HG03064 (cell line): ENCODE data around the gene EFHC1.

Source experiments
- ATAC-seq: cut with Tn5 transposase; IDR thresholded peaks from one replicate; pipeline ENCODE4 v1.9.1; 2021; ENCODE audit warnings: low read depth; ENCODE audit not compliant: unreplicated experiment

Gene EFHC1

DNA sequence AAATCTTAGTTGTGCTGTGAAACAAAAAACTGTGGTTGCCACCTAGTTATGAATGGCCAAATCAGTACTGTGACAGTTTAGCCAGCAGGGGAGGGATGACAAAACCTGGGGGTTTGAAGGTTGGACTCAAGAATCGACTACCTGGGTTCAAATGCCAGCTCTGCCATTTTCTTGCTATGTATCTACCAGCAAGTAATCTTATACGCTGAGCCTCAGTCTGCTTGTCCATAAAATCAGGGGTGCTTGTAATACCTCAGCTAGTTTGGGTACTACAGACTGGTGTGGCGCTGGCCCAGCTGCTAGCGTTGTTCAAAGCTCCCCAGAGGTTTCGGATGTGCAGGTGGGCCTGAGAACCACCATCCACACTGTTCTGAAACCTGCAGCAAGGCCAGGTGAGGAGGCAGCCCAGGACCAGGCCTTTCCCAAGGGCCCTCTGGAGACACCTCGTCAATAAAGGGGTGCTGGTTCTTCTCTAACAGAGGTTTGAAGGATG is 116.3 kb downstream of the EFHC1 start:
- peak; percentile 27 for ATAC-seq

- ATAC-seq = peak; percentile 57
Observed at GRCh38 chr6:52537001-52537753, 117.0 kb downstream of the EFHC1 start.

GRCh38 chr6:52538252-52538900 is 118.2 kb downstream of the EFHC1 start:
- ATAC-seq = no peak

- no peak for ATAC-seq
Observed at GRCh38 chr6:52538901-52539354, 118.8 kb downstream of the EFHC1 start.

GRCh38 chr6:52539607-52540006 is 119.5 kb downstream of the EFHC1 start:
- no peak for ATAC-seq

GRCh38 chr6:52540286-52540902 is 120.3 kb downstream of the EFHC1 start:
- no peak for ATAC-seq

DNA sequence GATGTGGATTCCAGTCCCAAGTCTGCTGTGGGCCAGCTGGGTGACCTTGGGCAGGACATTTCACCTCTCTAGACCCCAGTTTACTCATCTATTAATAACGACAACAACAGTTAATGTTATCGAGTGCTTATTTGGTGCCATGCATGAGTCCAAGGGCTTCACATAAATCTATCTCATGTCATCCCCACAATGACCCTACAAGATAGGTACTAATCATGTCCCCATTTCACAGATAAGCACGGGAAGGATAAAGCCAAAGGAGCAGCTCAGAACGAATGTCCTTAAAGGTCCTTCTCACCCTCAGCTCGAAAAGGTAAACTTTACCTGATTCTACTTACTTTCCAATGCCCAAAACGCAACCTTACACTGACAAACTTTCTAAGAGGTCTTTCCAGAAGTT is 121.0 kb downstream of the EFHC1 start:
- no peak for ATAC-seq

DNA sequence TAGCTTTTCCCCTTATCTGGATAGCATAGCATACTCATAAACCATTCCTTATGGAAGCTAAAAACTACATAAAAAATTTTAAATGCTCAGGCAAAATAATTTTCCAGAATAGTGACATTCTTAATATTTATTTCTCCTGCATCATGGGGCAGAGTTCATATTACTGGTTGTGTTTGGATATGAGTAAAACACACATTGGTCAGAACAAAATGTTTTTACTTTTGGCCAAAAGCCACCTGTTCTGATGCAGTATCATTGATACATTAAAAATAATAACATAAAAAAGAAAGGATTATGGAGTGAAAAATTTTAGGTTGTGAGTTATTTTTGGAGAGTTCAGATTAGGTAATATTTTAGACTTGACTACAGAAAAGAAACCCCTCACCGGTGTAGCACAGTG is 123.1 kb downstream of the EFHC1 start:
- no peak for ATAC-seq

DNA sequence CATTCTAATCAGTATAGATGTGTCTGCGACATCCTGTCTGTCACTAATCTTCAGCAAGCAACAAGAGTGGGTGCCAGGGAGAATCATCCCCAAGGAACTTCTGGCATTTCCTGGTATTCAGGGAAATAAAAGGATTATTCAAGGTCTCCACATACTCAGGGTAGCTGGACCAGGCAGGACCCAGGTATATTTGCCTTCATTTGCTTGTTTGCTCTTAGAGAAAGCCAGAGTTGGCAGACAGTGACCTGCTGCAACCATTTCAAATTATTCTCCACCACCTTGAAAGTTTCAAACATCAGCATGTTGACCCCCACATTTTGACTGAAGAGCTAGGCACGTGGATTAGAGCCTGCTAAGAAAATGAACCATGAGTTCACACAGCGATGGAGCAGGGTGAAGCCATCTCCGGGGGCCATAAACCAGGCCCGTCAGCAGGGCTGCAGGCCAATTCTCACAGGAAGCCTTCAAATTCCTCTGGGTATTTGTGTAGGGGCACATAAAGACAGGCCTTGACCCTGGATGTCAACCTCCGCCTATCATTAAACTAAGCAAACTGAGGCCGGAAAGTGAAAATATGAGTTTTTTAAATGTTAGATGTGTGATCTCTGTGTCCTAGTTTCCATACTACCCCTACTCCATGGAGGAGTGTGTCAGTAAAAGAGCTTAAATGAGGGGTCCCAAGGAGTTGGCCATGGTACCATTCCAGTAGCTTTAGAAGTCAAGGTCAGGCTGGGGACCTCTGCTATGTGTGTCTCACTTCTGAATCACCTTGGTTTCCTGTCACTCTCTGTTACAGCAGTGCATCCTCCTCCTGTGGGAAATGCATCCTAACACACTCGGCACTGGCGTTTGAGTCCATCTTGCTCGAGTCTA is 123.8 kb downstream of the EFHC1 start:
- ATAC-seq = no peak

GRCh38 chr6:52544602-52545405 is 124.7 kb downstream of the EFHC1 start:
- ATAC-seq = no peak

GRCh38 chr6:52545406-52546119 is 125.4 kb downstream of the EFHC1 start:
- ATAC-seq = no peak

DNA sequence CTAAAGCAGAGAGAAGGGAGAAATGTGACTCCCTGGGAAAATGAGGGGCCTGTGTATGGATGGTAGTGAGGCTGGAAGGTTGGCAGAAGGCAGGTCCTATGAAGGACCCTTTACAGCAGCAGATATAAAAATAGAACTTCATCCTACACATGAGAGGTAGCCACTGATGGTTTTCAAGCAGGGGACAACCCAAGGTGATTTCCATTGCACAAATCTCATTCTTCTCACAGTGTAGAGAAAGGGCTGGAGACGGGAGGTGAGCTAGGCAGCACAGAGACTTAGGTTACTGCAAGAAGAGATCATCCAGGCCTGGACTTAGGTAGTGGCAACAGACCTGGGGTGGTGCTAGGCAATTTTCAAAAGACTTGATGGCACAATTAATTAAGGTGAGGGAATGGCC is 126.0 kb downstream of the EFHC1 start:
- ATAC-seq = no peak

- peak; percentile 83 for ATAC-seq
Observed at GRCh38 chr6:52546678-52547077, 126.5 kb downstream of the EFHC1 start.

DNA sequence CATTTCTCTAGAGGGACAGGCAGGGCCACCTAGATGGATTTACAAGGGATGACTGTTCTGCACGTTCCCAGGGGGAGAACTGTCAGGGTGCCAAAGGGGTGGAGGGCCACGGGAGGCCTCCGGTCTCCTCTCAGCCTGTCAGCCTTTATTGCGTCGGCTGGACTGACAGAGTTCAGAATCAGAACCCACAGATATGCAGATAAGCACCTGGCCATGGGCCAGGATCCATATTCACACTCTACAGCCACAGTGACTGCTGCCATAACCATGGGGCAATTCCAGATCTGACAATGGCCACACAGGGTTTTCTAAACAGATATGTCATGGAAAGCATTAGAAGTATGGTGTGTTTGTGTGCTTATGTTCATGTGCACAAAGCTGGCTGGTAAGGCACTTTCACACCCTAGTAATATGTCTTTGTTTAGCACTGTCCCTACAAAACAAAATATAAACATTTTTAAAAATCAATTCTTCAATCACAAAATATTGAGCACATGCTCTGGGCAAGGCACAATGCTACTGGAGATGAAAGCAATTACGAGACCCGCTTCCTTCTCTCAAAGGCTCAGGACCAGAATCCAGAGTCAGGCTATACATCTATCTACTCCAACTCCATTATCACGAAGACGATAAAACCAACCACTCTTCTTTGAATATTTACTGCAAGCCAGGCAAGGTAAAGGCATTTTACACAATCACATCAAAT is 127.7 kb downstream of the EFHC1 start:
- no peak for ATAC-seq

GRCh38 chr6:52548353-52548713 is 128.2 kb downstream of the EFHC1 start:
- ATAC-seq = no peak

- ATAC-seq = no peak
Observed at GRCh38 chr6:52548999-52549398, 128.9 kb downstream of the EFHC1 start.

DNA sequence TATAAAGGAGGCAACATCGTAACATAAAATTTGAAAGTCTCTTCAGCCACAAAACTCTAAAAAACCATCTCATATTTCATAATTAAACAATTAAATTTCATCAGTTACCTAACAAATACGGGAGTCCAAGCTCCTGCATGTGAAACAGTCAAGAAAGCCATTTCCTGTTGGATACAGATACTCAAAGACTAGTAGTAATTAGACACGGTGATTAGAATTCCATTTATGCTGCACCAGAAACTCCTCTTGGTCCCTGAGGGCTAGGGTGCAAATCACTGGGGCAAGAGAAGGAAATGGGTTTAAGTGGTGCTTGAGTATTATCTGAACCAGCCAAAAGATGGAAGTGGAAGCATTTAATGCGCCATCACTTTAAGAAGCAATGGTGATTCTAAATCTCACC is 129.3 kb downstream of the EFHC1 start:
- no peak for ATAC-seq

- no peak for ATAC-seq
Observed at GRCh38 chr6:52550014-52550575, 130.0 kb downstream of the EFHC1 start.
